Uterus (tissue), 2 donors: Measurements from ENCODE around the gene MMP20.

Experiments
- POLR2A ChIP-seq, 2 donors: fragments of 450-650 bp; IDR thresholded peaks; one replicate each; pipeline ENCODE4 v1.6.1; 2016; ENCODE audit warnings: antibody characterized with exemption in 2 of 2, mild to moderate bottlenecking in 1 of 2, moderate library complexity in 1 of 2
- TF ChIP-seq, protein P1 (sequence below), 4 experiments: fragments of 200-600 bp in 2 of 4; fragments of 450-650 bp in 2 of 4; sonication (generic) in 2 of 4; IDR thresholded peaks; one replicate each; pipeline ENCODE4 v1.5.1; 2016 to 2019; ENCODE audit warnings: antibody characterized with exemption in 4 of 4, mild to moderate bottlenecking in 2 of 4, moderate library complexity in 1 of 4

GRCh38 chr11:102647430-102647829 lies 22.3 kb upstream of the MMP20 start:
- TF ChIP-seq, protein P1, sequence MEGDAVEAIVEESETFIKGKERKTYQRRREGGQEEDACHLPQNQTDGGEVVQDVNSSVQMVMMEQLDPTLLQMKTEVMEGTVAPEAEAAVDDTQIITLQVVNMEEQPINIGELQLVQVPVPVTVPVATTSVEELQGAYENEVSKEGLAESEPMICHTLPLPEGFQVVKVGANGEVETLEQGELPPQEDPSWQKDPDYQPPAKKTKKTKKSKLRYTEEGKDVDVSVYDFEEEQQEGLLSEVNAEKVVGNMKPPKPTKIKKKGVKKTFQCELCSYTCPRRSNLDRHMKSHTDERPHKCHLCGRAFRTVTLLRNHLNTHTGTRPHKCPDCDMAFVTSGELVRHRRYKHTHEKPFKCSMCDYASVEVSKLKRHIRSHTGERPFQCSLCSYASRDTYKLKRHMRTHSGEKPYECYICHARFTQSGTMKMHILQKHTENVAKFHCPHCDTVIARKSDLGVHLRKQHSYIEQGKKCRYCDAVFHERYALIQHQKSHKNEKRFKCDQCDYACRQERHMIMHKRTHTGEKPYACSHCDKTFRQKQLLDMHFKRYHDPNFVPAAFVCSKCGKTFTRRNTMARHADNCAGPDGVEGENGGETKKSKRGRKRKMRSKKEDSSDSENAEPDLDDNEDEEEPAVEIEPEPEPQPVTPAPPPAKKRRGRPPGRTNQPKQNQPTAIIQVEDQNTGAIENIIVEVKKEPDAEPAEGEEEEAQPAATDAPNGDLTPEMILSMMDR (IDR thresholded peaks at IDR 0.05): no peak
- no peak for TF ChIP-seq POLR2A (IDR thresholded peaks at IDR 0.05)
